Measurements from ENCODE around the gene ARHGEF28. TPM values are rescaled to one million over a fixed set of nuclear protein-coding genes. Genes with fewer than 3 reads are reported as not detected.

ARHGEF28 gene
- total and polyA plus RNA-seq, 2 of the 4 experiments (the other 2 are of a cell fraction), result 3.6 to 16.0 TPM

DNA sequence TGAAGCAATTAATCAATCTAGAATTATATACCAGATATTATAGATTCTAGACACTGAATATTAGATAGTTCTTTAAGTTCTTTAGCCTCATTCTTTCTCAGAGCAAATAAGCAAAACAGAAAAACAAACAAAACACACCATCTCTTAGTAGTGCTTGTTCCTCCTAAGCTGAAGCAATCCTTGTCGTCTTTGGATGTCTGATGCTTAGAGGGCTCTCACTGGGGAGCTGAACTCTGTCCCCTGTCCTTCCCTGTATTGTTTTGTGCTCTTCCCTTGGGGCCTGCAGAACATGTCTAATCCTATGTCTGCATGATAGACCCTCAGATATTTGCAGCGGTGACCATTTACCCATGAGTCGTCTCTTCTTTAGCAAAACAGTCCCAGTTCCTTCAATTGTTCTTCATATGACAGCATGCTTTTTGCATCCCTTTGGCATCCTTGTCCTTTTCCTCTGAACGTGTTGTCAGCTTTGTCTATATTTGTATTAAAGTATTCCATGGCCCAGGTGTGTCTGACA is 114.3 kb downstream of the ARHGEF28 start:
- no peak overlapping the region for H2AK9ac ChIP-seq (replicated peaks; ENCODE audit: low read depth, low read length, poor library complexity)
- no peaks in the 10 kb centered on the region for H3K36me3 ChIP-seq (ENCODE audit: control insufficient read depth, insufficient read depth, low read length)
- no peak overlapping the region for H3K4ac ChIP-seq (ENCODE audit: low read depth, low read length)
- TF ChIP-seq, protein P1, sequence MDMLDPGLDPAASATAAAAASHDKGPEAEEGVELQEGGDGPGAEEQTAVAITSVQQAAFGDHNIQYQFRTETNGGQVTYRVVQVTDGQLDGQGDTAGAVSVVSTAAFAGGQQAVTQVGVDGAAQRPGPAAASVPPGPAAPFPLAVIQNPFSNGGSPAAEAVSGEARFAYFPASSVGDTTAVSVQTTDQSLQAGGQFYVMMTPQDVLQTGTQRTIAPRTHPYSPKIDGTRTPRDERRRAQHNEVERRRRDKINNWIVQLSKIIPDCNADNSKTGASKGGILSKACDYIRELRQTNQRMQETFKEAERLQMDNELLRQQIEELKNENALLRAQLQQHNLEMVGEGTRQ (IDR thresholded peaks at IDR 0.05; ENCODE audit: low read depth, low read length), result no peak
- no peak for TF ChIP-seq POLR2A (IDR thresholded peaks at IDR 0.05; ENCODE audit: low read depth, low read length)
- no peak for TF ChIP-seq RAD21 (IDR thresholded peaks at IDR 0.05; ENCODE audit: low read length)
- no peak for TF ChIP-seq NFE2L2 (IDR thresholded peaks at IDR 0.05; ENCODE audit: low read depth, low read length)
- no peak for TF ChIP-seq CEBPB (IDR thresholded peaks at IDR 0.05; ENCODE audit: low read depth, low read length)
- TF ChIP-seq, protein P2, sequence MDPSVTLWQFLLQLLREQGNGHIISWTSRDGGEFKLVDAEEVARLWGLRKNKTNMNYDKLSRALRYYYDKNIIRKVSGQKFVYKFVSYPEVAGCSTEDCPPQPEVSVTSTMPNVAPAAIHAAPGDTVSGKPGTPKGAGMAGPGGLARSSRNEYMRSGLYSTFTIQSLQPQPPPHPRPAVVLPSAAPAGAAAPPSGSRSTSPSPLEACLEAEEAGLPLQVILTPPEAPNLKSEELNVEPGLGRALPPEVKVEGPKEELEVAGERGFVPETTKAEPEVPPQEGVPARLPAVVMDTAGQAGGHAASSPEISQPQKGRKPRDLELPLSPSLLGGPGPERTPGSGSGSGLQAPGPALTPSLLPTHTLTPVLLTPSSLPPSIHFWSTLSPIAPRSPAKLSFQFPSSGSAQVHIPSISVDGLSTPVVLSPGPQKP (IDR thresholded peaks at IDR 0.05; ENCODE audit: borderline replicate concordance, low read depth, low read length), result no peak
- H3K18ac ChIP-seq (ENCODE audit: low read depth, low read length), result no peak overlapping the region
- no peak overlapping the region for H2AK5ac ChIP-seq (ENCODE audit: low read depth, low read length)
- dilution Hi-C loops (cut with HindIII; ENCODE audit: low sequenced_read_pairs, unreplicated experiment), result no loop called here
- no peak overlapping the region for H3K4me2 ChIP-seq (ENCODE audit: low read depth, low read length)
- H3K9ac ChIP-seq (ENCODE audit: low read depth, low read length), result no peak overlapping the region
- peak overlapping the region; percentile 84 for H3K23ac ChIP-seq (ENCODE audit: low read depth, low read length)
- no peak overlapping the region for H4K91ac ChIP-seq (ENCODE audit: insufficient read depth, low read depth, low read length)
- peak overlapping the region; percentile 74; the same call in 1 of the 2 replicates for H3K14ac ChIP-seq (replicated peaks; ENCODE audit: low read depth, low read length)
- H3K79me1 ChIP-seq (ENCODE audit: low read depth in 1 of 2, low read length in 2 of 2), result peaks cover 0 to 31% of the 10 kb centered on the region in 2 experiments; a peak in 2 of 4 replicates
- peaks cover 6% of the 10 kb centered on the region; the same call in 1 of the 2 replicates for H3K9me1 ChIP-seq (ENCODE audit: insufficient read depth, low read length)
- H2BK120ac ChIP-seq (ENCODE audit: low read depth, low read length), result no peak overlapping the region
- no peaks in the 10 kb centered on the region for H3K9me3 ChIP-seq (ENCODE audit: control insufficient read depth, insufficient read depth, low read length)
- no peak overlapping the region for H4K8ac ChIP-seq (ENCODE audit: low read depth in 2 of 2, low read length in 2 of 2)
- no peak overlapping the region for H3K27ac ChIP-seq (ENCODE audit: insufficient read depth, low read length)
- WGBS, 2 experiments (ENCODE audit: extremely low coverage in 2 of 2, insufficient read length in 1 of 2), result no CpG with 5 or more reads among the region's 4 CpGs
- H3K56ac ChIP-seq (ENCODE audit: extremely low read depth, insufficient read depth, low read length), result no peak overlapping the region
- in situ Hi-C loops (cut with MboI; ENCODE audit: low sequenced_read_pairs), result no loop called here
- DNase-seq, result no peak
- ChIA-PET CTCF (interaction anchor here (0.9 to 1.3 kb wide), 2 partner anchors 30 to 149 kb away, joined by 3 read pairs; no protein-coding TSS in a partner anchor), POLR2A (ENCODE audit: unreplicated experiment) (no interaction called here)
- no peaks in the 10 kb centered on the region for H3K27me3 ChIP-seq (ENCODE audit: control insufficient read depth, insufficient read depth, low read length)
- H2BK15ac ChIP-seq (ENCODE audit: low read depth, low read length), result no peak overlapping the region
- BruUV-seq (replicated peaks), result no TSS peak
- ATAC-seq (ENCODE audit: low read depth), result no peak; the same call in 1 of the 2 replicates
- H3K4me3 ChIP-seq (ENCODE audit: insufficient read depth, low read depth, low read length), result no peak overlapping the region
- H4K20me1 ChIP-seq (ENCODE audit: insufficient read depth, low read length), result no peaks in the 10 kb centered on the region
- H2AFZ ChIP-seq (replicated peaks; ENCODE audit: low read length, poor library complexity), result no peak overlapping the region
- H4K5ac ChIP-seq (ENCODE audit: low read depth, low read length), result no peak overlapping the region
- intact Hi-C loops (cut with micrococcal nuclease), result loop anchor here (2.0 kb wide), 1 partner anchor 44 kb away; no protein-coding TSS in a partner anchor
- H2BK20ac ChIP-seq (ENCODE audit: low read depth, low read length), result no peak overlapping the region
- H3K4me1 ChIP-seq (ENCODE audit: control insufficient read depth, insufficient read depth, low read length), result no peaks in the 10 kb centered on the region
- no peak overlapping the region for H2BK5ac ChIP-seq (ENCODE audit: low read depth, low read length, poor library complexity, severe bottlenecking)
